Measurements from ENCODE around the gene C3orf33. TPM values are rescaled to one million over a fixed set of nuclear protein-coding genes. Genes with fewer than 3 reads are reported as not detected.
A peak's percentile ranks its signal among the peaks of the same experiment; 100 is the strongest.

Gene C3orf33
- total and polyA plus RNA-seq, 2 of the 13 experiments (the other 11 are each of a cell fraction or from before 2014, with no cell fraction given): 9.2 to 12.6 TPM

DNA sequence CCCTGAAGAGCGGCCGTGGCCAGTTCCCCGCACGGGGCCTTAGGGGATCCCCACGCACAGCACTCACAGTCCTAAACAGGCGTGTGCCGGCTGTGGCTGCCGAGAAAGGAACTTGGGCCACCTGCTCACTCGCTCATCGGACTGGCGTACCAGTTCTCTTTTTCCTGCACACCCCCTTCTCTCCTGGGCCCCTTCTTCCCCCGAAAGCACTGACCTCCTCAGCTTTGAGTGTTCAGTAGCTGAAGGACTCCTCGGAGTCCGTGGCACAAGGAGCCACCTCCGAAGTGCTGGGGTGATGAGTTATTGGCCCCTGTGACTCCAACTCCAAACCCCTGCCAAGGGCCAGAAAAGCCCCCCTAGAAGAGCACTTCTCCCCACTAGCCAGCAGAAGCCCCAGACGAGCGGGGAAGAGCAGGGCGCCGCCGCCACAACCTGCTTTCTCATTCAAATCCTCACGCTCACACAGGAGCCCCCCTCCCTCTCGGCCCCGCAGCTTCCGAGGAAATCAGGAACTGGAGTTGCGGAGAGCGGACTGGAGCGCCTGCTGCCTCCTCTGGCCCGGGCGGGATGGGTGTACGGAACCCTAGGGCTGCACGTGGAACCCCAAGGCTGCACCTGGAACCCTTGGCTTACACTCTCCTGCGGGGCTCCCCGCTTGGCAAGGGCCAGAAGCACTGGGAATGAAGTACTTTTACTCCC, 61.3 kb downstream of the C3orf33 start, which contains the start of gene PLCH1 (continued):
- TF ChIP-seq, protein P1, sequence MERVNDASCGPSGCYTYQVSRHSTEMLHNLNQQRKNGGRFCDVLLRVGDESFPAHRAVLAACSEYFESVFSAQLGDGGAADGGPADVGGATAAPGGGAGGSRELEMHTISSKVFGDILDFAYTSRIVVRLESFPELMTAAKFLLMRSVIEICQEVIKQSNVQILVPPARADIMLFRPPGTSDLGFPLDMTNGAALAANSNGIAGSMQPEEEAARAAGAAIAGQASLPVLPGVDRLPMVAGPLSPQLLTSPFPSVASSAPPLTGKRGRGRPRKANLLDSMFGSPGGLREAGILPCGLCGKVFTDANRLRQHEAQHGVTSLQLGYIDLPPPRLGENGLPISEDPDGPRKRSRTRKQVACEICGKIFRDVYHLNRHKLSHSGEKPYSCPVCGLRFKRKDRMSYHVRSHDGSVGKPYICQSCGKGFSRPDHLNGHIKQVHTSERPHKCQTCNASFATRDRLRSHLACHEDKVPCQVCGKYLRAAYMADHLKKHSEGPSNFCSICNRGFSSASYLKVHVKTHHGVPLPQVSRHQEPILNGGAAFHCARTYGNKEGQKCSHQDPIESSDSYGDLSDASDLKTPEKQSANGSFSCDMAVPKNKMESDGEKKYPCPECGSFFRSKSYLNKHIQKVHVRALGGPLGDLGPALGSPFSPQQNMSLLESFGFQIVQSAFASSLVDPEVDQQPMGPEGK (CRISPR knock-in tag; IDR thresholded peaks at IDR 0.05): peak; percentile 80
- TF ChIP-seq MXI1 (IDR thresholded peaks at IDR 0.05; ENCODE audit: borderline replicate concordance, low read depth, low read length) (peak; percentile 46; the same call in 1 of the 3 replicates), XBP1 (CRISPR knock-in tag; IDR thresholded peaks at IDR 0.05) (no peak), ZNF501 (CRISPR knock-in tag; IDR thresholded peaks at IDR 0.05) (peak; percentile 50), NR2F2 (IDR thresholded peaks at IDR 0.05; ENCODE audit: borderline replicate concordance, low read depth) (no peak), SETDB1 (CRISPR knock-in tag; IDR thresholded peaks at IDR 0.05; ENCODE audit: borderline replicate concordance) (no peak), SALL1 (CRISPR knock-in tag; IDR thresholded peaks at IDR 0.05) (peak; percentile 62), ZFX (CRISPR knock-in tag; IDR thresholded peaks at IDR 0.05; ENCODE audit: low read depth) (peak; percentile 58; the same call in 1 of the 2 replicates), TMF1 (CRISPR knock-in tag; IDR thresholded peaks at IDR 0.05; ENCODE audit: low read depth) (no peak), ZSCAN9 (CRISPR knock-in tag; IDR thresholded peaks at IDR 0.05; ENCODE audit: borderline replicate concordance) (0 out of 2 replicates have a peak, but pooled peaks have one; percentile 30), PHF20 (CRISPR knock-in tag; IDR thresholded peaks at IDR 0.05) (0 out of 2 replicates have a peak, but pooled peaks have one; percentile 14), CEBPG (CRISPR knock-in tag; IDR thresholded peaks at IDR 0.05) (peak; percentile 51; the same call in 1 of the 2 replicates), SRSF1 (optimal IDR thresholded peaks at IDR 0.05; ENCODE audit: low read depth, low read length) (peak; percentile 20), ZNF543 (CRISPR knock-in tag; IDR thresholded peaks at IDR 0.05) (no peak), TBX2 (CRISPR knock-in tag; IDR thresholded peaks at IDR 0.05; ENCODE audit: borderline replicate concordance) (peak; percentile 40), HDAC1 (CRISPR knock-in tag; IDR thresholded peaks at IDR 0.05) (peak; percentile 80), ASH2L (IDR thresholded peaks at IDR 0.05; ENCODE audit: insufficient read length, low read depth, low read length) (peak; percentile 21), REPIN1 (CRISPR knock-in tag; IDR thresholded peaks at IDR 0.05; ENCODE audit: borderline replicate concordance, low read depth) (peak; percentile 76; the same call in 1 of the 2 replicates), ZNF605 (CRISPR knock-in tag; IDR thresholded peaks at IDR 0.05) (no peak), TBP (CRISPR knock-in tag; IDR thresholded peaks at IDR 0.05) (no peak), PHF21A (CRISPR knock-in tag; IDR thresholded peaks at IDR 0.05) (peak; percentile 61; the same call in 1 of the 2 replicates), ZNF572 (CRISPR knock-in tag; IDR thresholded peaks at IDR 0.05) (peak; percentile 66; the same call in 1 of the 2 replicates), ZSCAN31 (CRISPR knock-in tag; IDR thresholded peaks at IDR 0.05; ENCODE audit: low read depth) (0 out of 2 replicates have a peak, but pooled peaks have one; percentile 7)
- TF ChIP-seq, protein P2, sequence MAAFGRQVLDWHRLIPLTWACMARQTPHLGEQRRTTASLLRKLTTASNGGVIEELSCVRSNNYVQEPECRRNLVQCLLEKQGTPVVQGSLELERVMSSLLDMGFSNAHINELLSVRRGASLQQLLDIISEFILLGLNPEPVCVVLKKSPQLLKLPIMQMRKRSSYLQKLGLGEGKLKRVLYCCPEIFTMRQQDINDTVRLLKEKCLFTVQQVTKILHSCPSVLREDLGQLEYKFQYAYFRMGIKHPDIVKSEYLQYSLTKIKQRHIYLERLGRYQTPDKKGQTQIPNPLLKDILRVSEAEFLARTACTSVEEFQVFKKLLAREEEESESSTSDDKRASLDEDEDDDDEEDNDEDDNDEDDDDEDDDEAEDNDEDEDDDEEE (CRISPR knock-in tag; IDR thresholded peaks at IDR 0.05): no peak
- TF ChIP-seq, protein P3, sequence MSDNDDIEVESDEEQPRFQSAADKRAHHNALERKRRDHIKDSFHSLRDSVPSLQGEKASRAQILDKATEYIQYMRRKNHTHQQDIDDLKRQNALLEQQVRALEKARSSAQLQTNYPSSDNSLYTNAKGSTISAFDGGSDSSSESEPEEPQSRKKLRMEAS (IDR thresholded peaks at IDR 0.05): peak; percentile 73
- TF ChIP-seq, protein P4, sequence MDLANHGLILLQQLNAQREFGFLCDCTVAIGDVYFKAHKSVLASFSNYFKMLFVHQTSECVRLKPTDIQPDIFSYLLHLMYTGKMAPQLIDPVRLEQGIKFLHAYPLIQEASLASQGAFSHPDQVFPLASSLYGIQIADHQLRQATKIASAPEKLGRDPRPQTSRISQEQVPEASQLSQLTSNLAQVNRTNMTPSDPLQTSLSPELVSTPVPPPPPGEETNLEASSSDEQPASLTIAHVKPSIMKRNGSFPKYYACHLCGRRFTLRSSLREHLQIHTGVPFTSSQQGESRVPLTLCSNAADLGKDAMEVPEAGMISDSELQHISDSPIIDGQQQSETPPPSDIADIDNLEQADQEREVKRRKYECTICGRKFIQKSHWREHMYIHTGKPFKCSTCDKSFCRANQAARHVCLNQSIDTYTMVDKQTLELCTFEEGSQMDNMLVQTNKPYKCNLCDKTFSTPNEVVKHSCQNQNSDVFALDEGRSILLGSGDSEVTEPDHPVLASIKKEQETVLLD (CRISPR knock-in tag; IDR thresholded peaks at IDR 0.05; ENCODE audit: low read depth): 0 out of 2 replicates have a peak, but pooled peaks have one; percentile 28
- TF ChIP-seq, protein P5, sequence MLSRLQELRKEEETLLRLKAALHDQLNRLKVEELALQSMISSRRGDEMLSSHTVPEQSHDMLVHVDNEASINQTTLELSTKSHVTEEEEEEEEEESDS (CRISPR knock-in tag; IDR thresholded peaks at IDR 0.05; ENCODE audit: borderline replicate concordance): no peak

Measured in HepG2 (cell line).